Measurements from ENCODE around the gene ERC2. TPM values are rescaled to one million over a fixed set of nuclear protein-coding genes. Genes with fewer than 3 reads are reported as not detected.

The ERC2 gene
- total and polyA plus RNA-seq, 2 donors (not counting 3 experiments of a cell fraction or from before 2014, with no cell fraction given) = 5.6 to 15.5 TPM

GRCh38 chr3:55826731-55827496 is 641.4 kb downstream of the ERC2 start:
- no peak overlapping the region for H2AFZ ChIP-seq (ENCODE audit: low read depth, low read length)
- no TSS peak for BruUV-seq (replicated peaks)
- no peaks in the 10 kb centered on the region for H3K9me3 ChIP-seq (replicated peaks; ENCODE audit: control insufficient read depth, insufficient read depth, low read length)
- TF ChIP-seq EZH2 (IDR thresholded peaks at IDR 0.05; ENCODE audit: borderline replicate concordance, low read depth, low read length, severe bottlenecking) = no peak
- TF ChIP-seq MAX (IDR thresholded peaks at IDR 0.05; ENCODE audit: insufficient read depth, insufficient read length) = no peak
- no peak for TF ChIP-seq POLR2AphosphoS5 (IDR thresholded peaks at IDR 0.05; ENCODE audit: insufficient read depth, low read depth, low read length)
- TF ChIP-seq FOS (IDR thresholded peaks at IDR 0.05; ENCODE audit: borderline replicate concordance, insufficient read depth, low read length) = no peak
- no peak for TF ChIP-seq POLR2A (IDR thresholded peaks at IDR 0.05; ENCODE audit: low read depth, low read length)
- TF ChIP-seq MYC (IDR thresholded peaks at IDR 0.05; ENCODE audit: low read depth, low read length) = no peak
- TF ChIP-seq JUN (IDR thresholded peaks at IDR 0.05; ENCODE audit: borderline replicate concordance, insufficient read depth, insufficient read length, low read depth) = no peak
- ChIA-PET POLR2A (no interaction called here), CTCF (no interaction called here)
- no peaks in the 10 kb centered on the region for H3K4me1 ChIP-seq (ENCODE audit: control insufficient read depth, extremely low read depth, insufficient read depth, low read length)
- no peak overlapping the region for H3K4me3 ChIP-seq (replicated peaks in 1 of 3; ENCODE audit: insufficient read depth in 1 of 3, low read depth in 1 of 3, low read length in 3 of 3)
- H4K20me1 ChIP-seq (replicated peaks; ENCODE audit: control insufficient read depth, extremely low read depth, insufficient read depth, low read length) = no peaks in the 10 kb centered on the region
- dilution Hi-C loops (cut with MboI; ENCODE audit: extremely low pct_ligation_motif_present, low sequenced_read_pairs) = no loop called here
- no peak overlapping the region for H3K4me2 ChIP-seq (ENCODE audit: insufficient read depth, low read length)
- H3K36me3 ChIP-seq (ENCODE audit: control insufficient read depth in 2 of 2, extremely low read depth in 1 of 2, insufficient read depth in 2 of 2, low read length in 2 of 2) = no peaks in the 10 kb centered on the region
- no peaks in the 10 kb centered on the region for H3K27me3 ChIP-seq (ENCODE audit: control insufficient read depth in 2 of 2, insufficient read depth in 2 of 2, low read length in 2 of 2)
- DNase-seq (ENCODE audit: low read depth, low spot score) = peak; percentile 8
- H3K27ac ChIP-seq (ENCODE audit: insufficient read depth, low read depth, low read length) = no peak overlapping the region
- intact Hi-C loops (cut with micrococcal nuclease) = no loop called here
- no peaks in the 10 kb centered on the region for H3K9me1 ChIP-seq (replicated peaks; ENCODE audit: control insufficient read depth, extremely low read depth, insufficient read depth, low read length)
- H3K9ac ChIP-seq (replicated peaks; ENCODE audit: extremely low read depth, insufficient read depth, low read length) = no peak overlapping the region
- FAIRE-seq = no peak
- H3K79me2 ChIP-seq (ENCODE audit: control insufficient read depth, insufficient read depth, low read length) = no peaks in the 10 kb centered on the region

GRCh38 chr3:55826097-55826496 is 642.2 kb downstream of the ERC2 start:
- intact Hi-C loops (cut with micrococcal nuclease) = no loop called here
- H3K4me3 ChIP-seq (replicated peaks in 1 of 3; ENCODE audit: insufficient read depth in 1 of 3, low read depth in 1 of 3, low read length in 3 of 3) = no peak overlapping the region
- H3K4me2 ChIP-seq (ENCODE audit: insufficient read depth, low read length) = no peak overlapping the region
- no peak for DNase-seq (ENCODE audit: low read depth, low spot score)
- H3K9me3 ChIP-seq (replicated peaks; ENCODE audit: control insufficient read depth, insufficient read depth, low read length) = no peaks in the 10 kb centered on the region
- dilution Hi-C loops (cut with MboI; ENCODE audit: extremely low pct_ligation_motif_present, low sequenced_read_pairs) = no loop called here
- no peaks in the 10 kb centered on the region for H3K79me2 ChIP-seq (ENCODE audit: control insufficient read depth, insufficient read depth, low read length)
- no peak overlapping the region for H3K27ac ChIP-seq (ENCODE audit: insufficient read depth, low read depth, low read length)
- no peaks in the 10 kb centered on the region for H3K36me3 ChIP-seq (ENCODE audit: control insufficient read depth in 2 of 2, extremely low read depth in 1 of 2, insufficient read depth in 2 of 2, low read length in 2 of 2)
- no peak for FAIRE-seq
- H3K9me1 ChIP-seq (replicated peaks; ENCODE audit: control insufficient read depth, extremely low read depth, insufficient read depth, low read length) = no peaks in the 10 kb centered on the region
- TF ChIP-seq MYC (IDR thresholded peaks at IDR 0.05; ENCODE audit: low read depth, low read length) = no peak
- no peak for TF ChIP-seq POLR2AphosphoS5 (IDR thresholded peaks at IDR 0.05; ENCODE audit: insufficient read depth, low read depth, low read length)
- no peak for TF ChIP-seq GATA2 (IDR thresholded peaks at IDR 0.05; ENCODE audit: insufficient read depth, insufficient read length, low read depth, low read length)
- no peak for TF ChIP-seq JUN (IDR thresholded peaks at IDR 0.05; ENCODE audit: borderline replicate concordance, insufficient read depth, insufficient read length, low read depth)
- TF ChIP-seq CTCF (IDR thresholded peaks at IDR 0.05; ENCODE audit: extremely low read depth in 1 of 2, insufficient read depth in 1 of 2, low read depth in 1 of 2, low read length in 2 of 2) = no peak
- TF ChIP-seq POLR2A (IDR thresholded peaks at IDR 0.05; ENCODE audit: low read depth, low read length) = no peak
- TF ChIP-seq EZH2 (IDR thresholded peaks at IDR 0.05; ENCODE audit: borderline replicate concordance, low read depth, low read length, severe bottlenecking) = no peak
- TF ChIP-seq FOS (IDR thresholded peaks at IDR 0.05; ENCODE audit: borderline replicate concordance, insufficient read depth, low read length) = no peak
- TF ChIP-seq MAX (IDR thresholded peaks at IDR 0.05; ENCODE audit: insufficient read depth, insufficient read length) = no peak
- H3K27me3 ChIP-seq (ENCODE audit: control insufficient read depth in 2 of 2, insufficient read depth in 2 of 2, low read length in 2 of 2) = no peaks in the 10 kb centered on the region
- H4K20me1 ChIP-seq (replicated peaks; ENCODE audit: control insufficient read depth, extremely low read depth, insufficient read depth, low read length) = no peaks in the 10 kb centered on the region
- ChIA-PET CTCF (no interaction called here), POLR2A (no interaction called here)
- BruUV-seq (replicated peaks) = no TSS peak
- no peak overlapping the region for H2AFZ ChIP-seq (ENCODE audit: low read depth, low read length)
- H3K4me1 ChIP-seq (ENCODE audit: control insufficient read depth, extremely low read depth, insufficient read depth, low read length) = no peaks in the 10 kb centered on the region
- H3K9ac ChIP-seq (replicated peaks; ENCODE audit: extremely low read depth, insufficient read depth, low read length) = no peak overlapping the region
